Smooth muscle cell (in vitro differentiated cells): ENCODE results near the gene CCDC116. TPM values are rescaled to one million over a fixed set of nuclear protein-coding genes. Genes with fewer than 3 reads are reported as not detected.

Experiments used
- DNase-seq: peaks from one replicate; lab custom pipeline; 2025; ENCODE audit not compliant: unreplicated experiment; lab: John Stamatoyannopoulos, UW
- H2AFZ ChIP-seq: fragments of 200-600 bp; sonication (generic); 2 replicates; pipeline ENCODE4 v1.6.0; 2016; ENCODE audit warnings: antibody characterized with exemption, low read depth, mild to moderate bottlenecking
- H3F3A ChIP-seq: fragments of 200-600 bp; sonication (generic); 2 replicates; pipeline ENCODE4 v1.6.0; 2017; ENCODE audit warnings: antibody characterized with exemption, low read depth
- H3K27ac ChIP-seq: fragments of 200-600 bp; sonication (generic); 2 replicates; pipeline ENCODE4 v1.5.1; 2016; ENCODE audit warnings: low read depth, mild to moderate bottlenecking
- H3K27me3 ChIP-seq: fragments of 200-600 bp; sonication (generic); 2 replicates; pipeline ENCODE4 v1.6.1; 2016; ENCODE audit warnings: low read depth, mild to moderate bottlenecking
- H3K36me3 ChIP-seq: fragments of 200-600 bp; sonication (generic); 2 replicates; pipeline ENCODE4 v1.5.1; 2016; ENCODE audit warnings: low read depth
- H3K4me1 ChIP-seq: fragments of 200-600 bp; sonication (generic); 2 replicates; pipeline ENCODE4 v1.5.1; 2016; ENCODE audit warnings: low read depth
- H3K4me2 ChIP-seq: fragments of 200-600 bp; sonication (generic); 2 replicates; pipeline ENCODE4 v1.6.0; 2016; ENCODE audit warnings: mild to moderate bottlenecking
- H3K4me3 ChIP-seq: fragments of 200-600 bp; sonication (generic); 2 replicates; pipeline ENCODE4 v1.5.1; 2016; ENCODE audit warnings: mild to moderate bottlenecking
- H3K79me2 ChIP-seq: fragments of 200-600 bp; sonication (generic); 2 replicates; pipeline ENCODE4 v1.6.0; 2016; ENCODE audit warnings: low read depth, mild to moderate bottlenecking
- H3K9ac ChIP-seq: fragments of 200-600 bp; sonication (generic); 2 replicates; pipeline ENCODE4 v1.6.0; 2016; ENCODE audit warnings: low read depth
- H3K9me3 ChIP-seq: fragments of 200-600 bp; sonication (generic); replicated peaks from 2 replicates; pipeline ENCODE4 v1.5.1; 2016; ENCODE audit warnings: low read depth
- H4K20me1 ChIP-seq: fragments of 200-600 bp; sonication (generic); 2 replicates; pipeline ENCODE4 v1.6.0; 2016; ENCODE audit warnings: low read depth
- WGBS: methylation state at CpG from one replicate; pipeline ENCODE4 v1.1.7; 2016; ENCODE audit warnings: low lambda C conversion rate; 5-methylcytosine and 5-hydroxymethylcytosine counted together
- polyA plus RNA-seq: library from polyadenylated mRNA; unstranded; fragments of >200 nt; fragmentation: Nextera tagmentation; extraction: Ambion mirVana; gene quantifications from 2 replicates; pipeline ENCODE4 v1.2.1, GENCODE V29; 2016
- total RNA-seq: library from RNA; depleted of rRNA; stranded (reverse); fragments of >200 nt; gene quantifications from 2 replicates; pipeline ENCODE4 v1.2.3, GENCODE V29; 2014
- TF ChIP-seq, protein P1 (sequence below): fragments of 200-600 bp; sonication (generic); IDR thresholded peaks from 2 replicates; pipeline ENCODE4 v1.5.1; 2017; ENCODE audit warnings: borderline replicate concordance, mild to moderate bottlenecking, antibody characterized with exemption; ENCODE audit not compliant: insufficient read depth, poor library complexity, severe bottlenecking

CCDC116 gene
- total and polyA plus RNA-seq, 2 experiments from 2014 or later = 1.8 TPM; not detected in 1

GRCh38 chr22:21672107-21672629 is 39.6 kb downstream of the CCDC116 start:
- TF ChIP-seq, protein P1, sequence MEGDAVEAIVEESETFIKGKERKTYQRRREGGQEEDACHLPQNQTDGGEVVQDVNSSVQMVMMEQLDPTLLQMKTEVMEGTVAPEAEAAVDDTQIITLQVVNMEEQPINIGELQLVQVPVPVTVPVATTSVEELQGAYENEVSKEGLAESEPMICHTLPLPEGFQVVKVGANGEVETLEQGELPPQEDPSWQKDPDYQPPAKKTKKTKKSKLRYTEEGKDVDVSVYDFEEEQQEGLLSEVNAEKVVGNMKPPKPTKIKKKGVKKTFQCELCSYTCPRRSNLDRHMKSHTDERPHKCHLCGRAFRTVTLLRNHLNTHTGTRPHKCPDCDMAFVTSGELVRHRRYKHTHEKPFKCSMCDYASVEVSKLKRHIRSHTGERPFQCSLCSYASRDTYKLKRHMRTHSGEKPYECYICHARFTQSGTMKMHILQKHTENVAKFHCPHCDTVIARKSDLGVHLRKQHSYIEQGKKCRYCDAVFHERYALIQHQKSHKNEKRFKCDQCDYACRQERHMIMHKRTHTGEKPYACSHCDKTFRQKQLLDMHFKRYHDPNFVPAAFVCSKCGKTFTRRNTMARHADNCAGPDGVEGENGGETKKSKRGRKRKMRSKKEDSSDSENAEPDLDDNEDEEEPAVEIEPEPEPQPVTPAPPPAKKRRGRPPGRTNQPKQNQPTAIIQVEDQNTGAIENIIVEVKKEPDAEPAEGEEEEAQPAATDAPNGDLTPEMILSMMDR = no peak
- Histone ChIP-seq H3K4me2 (no peak overlapping the region), H3K27me3 (no peaks in the 10 kb centered on the region), H3K79me2 (peaks cover 4% of the 10 kb centered on the region), H3K36me3 (no peaks in the 10 kb centered on the region), H4K20me1 (peaks cover 4% of the 10 kb centered on the region), H3K4me3 (no peak overlapping the region), H3F3A (no peaks in the 10 kb centered on the region), H2AFZ (no peak overlapping the region), H3K27ac (no peak overlapping the region), H3K9ac (no peak overlapping the region), H3K9me3 (no peaks in the 10 kb centered on the region), H3K4me1 (no peaks in the 10 kb centered on the region)
- WGBS = 98% methylated on average over 6 of the region's 6 CpGs
- no peak for DNase-seq

DNA sequence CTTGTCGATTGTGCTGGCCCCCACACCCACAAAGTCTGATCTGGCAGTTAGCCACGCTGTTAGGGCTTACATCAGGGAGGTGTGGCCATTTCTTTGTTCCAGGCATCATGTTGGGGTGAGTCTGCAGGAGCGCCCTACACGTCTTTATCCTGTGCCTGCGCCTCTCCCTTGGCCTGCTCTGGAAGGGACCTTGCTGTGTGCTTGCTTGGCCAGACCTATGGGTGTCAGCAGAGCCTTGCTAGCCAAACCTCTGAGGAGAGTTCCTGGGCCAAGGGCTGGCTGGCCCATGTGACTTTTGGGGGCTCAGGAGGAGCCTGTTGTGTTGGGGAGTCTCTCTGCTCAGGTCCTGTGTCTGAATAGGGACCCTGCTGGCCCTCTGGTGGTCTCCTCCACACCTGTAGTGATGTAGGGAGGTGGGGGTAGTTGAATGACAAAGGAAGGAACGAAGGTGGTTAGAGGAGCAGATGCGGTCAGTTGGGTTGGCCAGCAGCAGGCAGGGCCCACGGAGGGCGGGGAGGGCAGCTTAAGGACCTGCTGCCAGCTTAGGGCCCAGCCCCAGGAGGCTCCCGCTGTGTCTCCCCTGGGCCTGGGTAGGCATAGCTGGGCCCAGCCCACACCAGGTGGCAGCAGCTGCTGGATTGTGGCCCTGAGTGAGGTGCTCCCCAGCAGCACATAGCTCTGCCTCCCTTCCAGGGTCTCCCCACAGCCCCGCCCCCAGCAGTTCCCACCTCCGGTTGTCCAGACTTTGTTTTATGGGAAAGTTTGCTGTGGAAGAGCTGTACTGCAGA is 41.2 kb downstream of the CCDC116 start:
- WGBS = 98% methylated on average over 12 of the region's 12 CpGs
- no peak overlapping the region for H2AFZ ChIP-seq
- DNase-seq = no peak
- H3K79me2 ChIP-seq = no peaks in the 10 kb centered on the region
- TF ChIP-seq, protein P1 = no peak
- no peak overlapping the region for H3K4me2 ChIP-seq
- H3K9me3 ChIP-seq = no peaks in the 10 kb centered on the region
- no peaks in the 10 kb centered on the region for H3K27me3 ChIP-seq
- no peak overlapping the region for H3K27ac ChIP-seq
- H3K4me3 ChIP-seq = no peak overlapping the region
- no peaks in the 10 kb centered on the region for H3K4me1 ChIP-seq
- H4K20me1 ChIP-seq = peaks cover 4% of the 10 kb centered on the region
- H3K36me3 ChIP-seq = no peaks in the 10 kb centered on the region
- H3K9ac ChIP-seq = no peak overlapping the region
- H3F3A ChIP-seq = no peaks in the 10 kb centered on the region

GRCh38 chr22:21674638-21675245 is 42.2 kb downstream of the CCDC116 start:
- Histone ChIP-seq H3F3A (no peaks in the 10 kb centered on the region), H3K4me2 (no peak overlapping the region), H4K20me1 (peaks cover 2% of the 10 kb centered on the region), H3K4me3 (no peak overlapping the region), H3K79me2 (no peaks in the 10 kb centered on the region), H2AFZ (no peak overlapping the region), H3K36me3 (no peaks in the 10 kb centered on the region), H3K27me3 (no peaks in the 10 kb centered on the region), H3K4me1 (no peaks in the 10 kb centered on the region), H3K9ac (no peak overlapping the region), H3K27ac (no peak overlapping the region), H3K9me3 (no peaks in the 10 kb centered on the region)
- over 99% methylated on average over 12 of the region's 12 CpGs for WGBS
- DNase-seq = no peak
- TF ChIP-seq, protein P1 = no peak
